GM18526 (cell line): ENCODE data around the gene VIPR2.

Source experiments
- POLR2A ChIP-seq: IDR thresholded peaks from 3 replicates; pipeline ENCODE4 v1.6.1; 2011; ENCODE audit not compliant: insufficient read length; ENCODE audit errors: extremely low read depth

VIPR2 gene

GRCh38 chr7:159105066-159105780 is 39.4 kb downstream of the VIPR2 start:
- TF ChIP-seq POLR2A = no peak

GRCh38 chr7:159104188-159104920 is 40.3 kb downstream of the VIPR2 start:
- TF ChIP-seq POLR2A = no peak

GRCh38 chr7:159103382-159104187 is 41.1 kb downstream of the VIPR2 start:
- no peak for TF ChIP-seq POLR2A

GRCh38 chr7:159102681-159103381 is 41.8 kb downstream of the VIPR2 start:
- TF ChIP-seq POLR2A = no peak

DNA sequence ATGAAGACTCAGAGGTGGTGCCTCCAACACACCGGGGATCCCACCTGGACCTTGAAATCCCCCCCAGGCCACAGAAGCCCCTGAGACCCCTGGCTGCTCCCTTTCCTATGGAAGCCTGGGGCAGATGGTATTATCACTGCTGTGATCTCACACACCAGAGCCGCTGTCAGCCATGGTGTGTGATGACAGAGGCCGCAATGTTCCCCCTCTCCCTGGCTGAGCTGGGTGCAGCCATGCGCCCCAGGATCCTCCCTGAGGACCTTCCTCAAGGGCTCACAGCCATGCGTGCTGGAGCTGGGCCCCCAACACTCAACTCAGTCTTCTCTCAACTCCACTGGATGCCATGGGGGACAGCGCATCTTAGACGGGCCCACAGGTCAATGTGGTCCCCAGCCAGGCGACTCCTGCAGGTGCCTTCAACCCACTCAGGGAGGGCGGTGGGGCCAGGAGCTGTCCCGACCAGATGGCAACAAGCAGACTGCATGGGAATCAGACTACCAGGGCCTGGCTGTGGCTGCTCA is 44.9 kb downstream of the VIPR2 start:
- TF ChIP-seq POLR2A = no peak

DNA sequence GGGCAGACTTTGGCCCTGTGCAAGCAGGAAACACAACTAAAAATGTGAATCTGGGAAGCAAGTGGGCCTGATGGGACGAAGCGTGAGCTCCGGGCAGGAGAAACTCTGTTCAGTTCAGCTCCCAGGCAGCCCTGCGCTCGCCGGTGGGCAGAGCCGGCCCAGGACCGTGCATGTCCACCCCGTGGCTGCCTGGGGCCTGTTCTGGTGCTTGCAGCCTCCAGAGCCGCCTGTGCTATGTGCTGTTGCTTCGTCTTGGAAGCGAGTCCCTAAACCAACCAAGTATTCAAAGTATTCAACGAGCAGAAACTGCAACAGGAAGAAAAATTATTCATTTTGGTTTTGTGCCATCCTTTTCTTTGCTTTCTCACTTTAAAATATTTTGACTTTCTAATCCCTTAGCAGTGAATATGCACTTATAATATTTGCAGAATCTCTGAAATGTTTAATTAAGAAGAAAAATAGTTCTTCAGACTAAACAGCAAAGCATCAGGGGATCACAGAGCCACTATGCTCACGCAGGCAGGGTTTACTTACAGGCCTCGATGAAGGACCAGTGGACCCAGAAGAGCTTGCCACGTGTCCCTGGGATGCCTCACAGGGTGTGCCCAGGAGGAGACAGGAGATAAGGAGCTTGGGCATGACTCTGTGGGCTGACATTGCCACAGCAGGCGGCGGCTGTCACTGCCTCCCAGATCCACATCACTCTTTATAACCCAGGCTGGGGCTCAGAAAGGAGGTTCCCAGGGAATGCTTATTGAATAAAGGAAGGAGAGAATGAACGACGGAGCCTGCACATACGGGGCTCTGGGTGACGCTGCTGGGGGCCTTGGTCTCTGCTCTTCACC is 45.6 kb downstream of the VIPR2 start:
- TF ChIP-seq POLR2A = no peak

DNA sequence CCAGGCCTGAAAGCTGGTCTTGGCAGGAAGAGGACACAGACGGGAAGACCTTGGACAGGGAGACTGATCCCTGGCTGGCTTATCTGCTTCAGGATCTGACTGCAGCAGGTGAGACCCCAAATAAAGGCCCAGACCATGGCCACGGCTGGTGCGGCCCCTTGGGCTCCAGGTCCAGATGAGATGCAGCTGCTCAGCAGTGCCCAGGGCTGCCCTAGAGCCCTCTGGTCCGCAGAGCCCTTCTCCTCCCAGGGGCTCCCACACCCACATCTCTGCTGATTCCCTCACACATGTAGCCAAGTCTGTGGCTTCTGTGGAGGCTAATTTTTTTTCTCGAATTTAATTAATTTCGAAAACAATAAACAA is 46.3 kb downstream of the VIPR2 start:
- TF ChIP-seq POLR2A = no peak

GRCh38 chr7:159097661-159098423 is 46.8 kb downstream of the VIPR2 start:
- TF ChIP-seq POLR2A = no peak

DNA sequence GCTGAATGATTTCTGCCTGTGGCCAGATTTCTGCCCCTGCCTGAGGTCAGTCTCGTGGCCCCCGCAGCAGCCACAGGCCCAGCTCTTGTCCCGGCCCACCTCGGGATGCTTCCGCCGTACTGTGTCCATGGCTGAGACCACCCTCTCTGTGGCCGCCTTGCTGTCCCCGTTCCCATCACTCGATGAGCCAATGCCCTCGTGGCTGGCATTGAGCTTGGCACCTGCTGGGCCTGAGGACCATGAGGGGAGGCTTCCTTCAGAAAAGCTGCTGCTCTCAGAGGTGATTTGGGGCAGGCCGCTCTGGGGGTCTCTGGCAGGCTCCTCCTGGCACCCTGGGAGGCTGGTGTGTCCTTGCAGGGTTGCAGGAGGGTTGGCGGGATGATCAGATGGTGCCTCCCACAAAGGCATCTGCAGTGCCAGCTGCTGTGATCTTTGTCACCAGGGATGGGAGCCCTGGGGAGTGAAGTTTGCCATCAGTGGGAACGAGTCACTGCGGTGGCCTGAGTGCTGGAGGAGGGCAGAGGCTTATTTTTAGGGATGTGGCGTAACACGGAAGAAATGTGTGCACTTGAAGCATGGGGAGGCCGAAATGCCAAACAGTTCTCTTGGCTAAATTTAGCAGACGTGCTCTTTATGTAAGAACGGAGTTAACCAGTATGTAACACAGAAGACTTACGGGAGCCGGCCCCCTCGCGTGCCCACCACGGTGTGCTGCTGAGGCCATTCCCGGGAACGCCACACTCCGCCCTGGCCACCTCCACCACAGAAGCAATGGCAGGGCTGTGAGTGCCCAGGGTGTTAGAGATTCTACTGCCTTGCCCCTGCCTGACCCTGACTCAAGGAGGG is 47.7 kb downstream of the VIPR2 start:
- TF ChIP-seq POLR2A = no peak

- no peak for TF ChIP-seq POLR2A
Measured at GRCh38 chr7:159095979-159096411, 48.7 kb downstream of the VIPR2 start.

- TF ChIP-seq POLR2A = no peak
Measured at GRCh38 chr7:159094919-159095915, 49.5 kb downstream of the VIPR2 start.
